SK-N-SH treated with all-trans-retinoic acid at 6 μM for 48 hours (cell line): ENCODE results near the gene EIF4G2.
A peak's percentile ranks its signal among the peaks of the same experiment; 100 is the strongest.

ENCODE experiments used
- ATAC-seq: fragments of 200-7000 bp; cut with Tn5 transposase; 3 replicates; pipeline ENCODE4 v1.9.1; 2020; ENCODE audit warnings: mild to moderate bottlenecking, moderate library complexity
- ARNTL ChIP-seq: fragments of 450-650 bp; formaldehyde crosslinking; IDR thresholded peaks from 2 replicates; pipeline ENCODE4 v1.5.0; 2020; ENCODE audit warnings: low read depth, mild to moderate bottlenecking, moderate library complexity, borderline replicate concordance
- BACH2 ChIP-seq: fragments of 250-450 bp; sonication (Bioruptor Pico); IDR thresholded peaks from 2 replicates; pipeline ENCODE4 v1.9.0; 2021; ENCODE audit warnings: mild to moderate bottlenecking, borderline replicate concordance
- CSDC2 ChIP-seq: fragments of 250-450 bp; sonication (Bioruptor Pico); IDR thresholded peaks from 2 replicates; pipeline ENCODE4 v1.5.0; 2020; ENCODE audit warnings: mild to moderate bottlenecking, moderate library complexity
- ESRRG ChIP-seq: fragments of 250-450 bp; sonication (Bioruptor Pico); IDR thresholded peaks from 2 replicates; pipeline ENCODE4 v1.6.1; 2021; ENCODE audit warnings: mild to moderate bottlenecking
- GLIS3 ChIP-seq: fragments of 250-450 bp; sonication (Bioruptor Pico); IDR thresholded peaks from 2 replicates; pipeline ENCODE4 v1.5.0; 2020; ENCODE audit warnings: mild to moderate bottlenecking, moderate library complexity
- OSR1 ChIP-seq: fragments of 250-450 bp; sonication (Bioruptor Pico); IDR thresholded peaks from 2 replicates; pipeline ENCODE4 v1.8.0; 2022; ENCODE audit warnings: moderate library complexity, mild to moderate bottlenecking, inconsistent platforms
- PPARA ChIP-seq: fragments of 250-450 bp; sonication (Bioruptor Pico); IDR thresholded peaks from 2 replicates; pipeline ENCODE4 v1.5.0; 2020; ENCODE audit warnings: mild to moderate bottlenecking, borderline replicate concordance
- RARB ChIP-seq: fragments of 250-450 bp; sonication (Bioruptor Pico); IDR thresholded peaks from 2 replicates; pipeline ENCODE4 v1.8.0; 2021; ENCODE audit warnings: mild to moderate bottlenecking, moderate library complexity
- SNAI2 ChIP-seq: fragments of 250-450 bp; sonication (Bioruptor Pico); IDR thresholded peaks from 2 replicates; pipeline ENCODE4 v1.5.0; 2020; ENCODE audit warnings: mild to moderate bottlenecking, moderate library complexity
- TCF4 ChIP-seq: fragments of 250-450 bp; sonication (Bioruptor Pico); IDR thresholded peaks from 2 replicates; pipeline ENCODE4 v1.8.0; 2021; ENCODE audit warnings: mild to moderate bottlenecking, moderate library complexity, borderline replicate concordance
- TOX ChIP-seq: fragments of 250-450 bp; sonication (Bioruptor Pico); IDR thresholded peaks from 2 replicates; pipeline ENCODE4 v1.8.0; 2021; ENCODE audit warnings: mild to moderate bottlenecking, moderate library complexity, borderline replicate concordance
- ZC3H10 ChIP-seq: fragments of 250-450 bp; sonication (Bioruptor Pico); IDR thresholded peaks from 2 replicates; pipeline ENCODE4 v1.5.1; 2021; ENCODE audit warnings: mild to moderate bottlenecking, moderate library complexity
- ZFP3 ChIP-seq: fragments of 250-450 bp; sonication (Bioruptor Pico); IDR thresholded peaks from 2 replicates; pipeline ENCODE4 v1.5.0; 2020; ENCODE audit warnings: mild to moderate bottlenecking, moderate library complexity
- ZFP30 ChIP-seq: fragments of 450-650 bp; formaldehyde crosslinking; IDR thresholded peaks from 2 replicates; pipeline ENCODE4 v1.5.0; 2022; ENCODE audit warnings: mild to moderate bottlenecking, moderate library complexity
- ZNF565 ChIP-seq: fragments of 450-650 bp; formaldehyde crosslinking; conservative IDR thresholded peaks from 2 replicates; pipeline ENCODE4 v1.5.0; 2020; ENCODE audit warnings: low read depth, mild to moderate bottlenecking, moderate library complexity
- ZNF70 ChIP-seq: fragments of 450-650 bp; formaldehyde crosslinking; IDR thresholded peaks from 2 replicates; pipeline ENCODE4 v1.5.0; 2020; ENCODE audit warnings: mild to moderate bottlenecking, moderate library complexity
- ZNF8 ChIP-seq: fragments of 450-650 bp; formaldehyde crosslinking; IDR thresholded peaks from 2 replicates; pipeline ENCODE4 v1.5.0; 2020; ENCODE audit warnings: mild to moderate bottlenecking, moderate library complexity
- TF ChIP-seq, protein P1 (sequence below): fragments of 250-450 bp; sonication (Bioruptor Pico); IDR thresholded peaks from 2 replicates; pipeline ENCODE4 v1.5.1; 2021; ENCODE audit warnings: mild to moderate bottlenecking, moderate library complexity
- TF ChIP-seq, protein P2 (sequence below): fragments of 250-450 bp; sonication (Bioruptor Pico); IDR thresholded peaks from 2 replicates; pipeline ENCODE4 v1.5.1; 2020; ENCODE audit warnings: low read depth, mild to moderate bottlenecking, moderate library complexity
- TF ChIP-seq, protein P3 (sequence below): fragments of 250-450 bp; sonication (Bioruptor Pico); IDR thresholded peaks from 2 replicates; pipeline ENCODE4 v1.8.0; 2020; ENCODE audit warnings: mild to moderate bottlenecking, moderate library complexity, borderline replicate concordance

Gene EIF4G2

DNA sequence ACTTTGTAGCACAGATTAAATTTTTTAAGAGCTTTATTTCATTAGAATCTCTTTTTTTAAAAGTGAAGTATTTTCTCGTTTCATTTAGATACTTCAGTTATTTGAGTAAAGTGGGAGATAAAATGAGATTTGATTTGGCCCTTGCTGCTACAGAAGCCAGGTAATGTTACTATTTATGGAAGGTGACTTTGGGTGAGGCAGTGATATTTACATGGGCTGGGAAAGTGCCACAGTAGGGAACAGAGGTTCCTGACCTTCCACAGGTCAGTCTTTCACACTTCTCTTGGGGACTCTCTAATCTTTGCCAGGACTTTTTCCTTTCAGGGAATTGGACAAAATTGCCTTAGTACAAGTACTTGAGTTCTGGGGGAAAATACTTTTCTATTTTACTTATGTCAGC, 37.3 kb downstream of the EIF4G2 start:
- ATAC-seq: no peak

DNA sequence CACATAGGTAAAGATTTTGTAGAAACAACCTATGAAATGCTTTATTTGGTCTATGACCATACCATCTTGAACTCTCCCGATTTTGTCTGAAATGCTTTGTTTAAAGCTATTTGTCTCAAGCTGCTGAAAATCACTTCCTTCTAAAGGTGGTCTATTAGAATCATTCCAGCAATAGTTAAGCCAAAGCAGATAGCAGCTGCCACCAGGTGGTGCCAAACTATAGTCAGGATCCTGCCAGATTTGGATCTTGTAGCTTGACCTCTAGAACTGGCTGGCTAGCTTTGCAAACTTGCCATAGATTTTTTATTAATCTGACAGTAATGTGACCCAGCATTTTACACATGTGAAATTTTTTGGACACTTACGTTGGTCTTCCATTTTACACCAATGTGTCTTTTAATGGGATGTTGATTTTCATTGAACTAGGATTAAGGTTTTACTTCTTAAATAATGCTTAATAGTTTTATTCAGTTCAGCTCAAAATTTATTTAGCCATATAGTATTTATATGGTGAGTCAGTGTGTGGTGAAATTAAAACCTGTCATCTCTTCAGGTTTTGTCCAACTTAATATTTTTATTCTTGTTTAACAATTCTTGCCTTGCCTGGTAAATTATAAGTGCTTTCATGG, 38.0 kb downstream of the EIF4G2 start:
- ATAC-seq: peak; percentile 88
- TF ChIP-seq ZNF70 (CRISPR knock-in tag) (no peak), TOX (CRISPR knock-in tag) (no peak), ESRRG (CRISPR knock-in tag) (no peak), OSR1 (CRISPR knock-in tag) (no peak), ZNF8 (CRISPR knock-in tag) (no peak), ZFP3 (CRISPR knock-in tag) (0 out of 2 replicates have a peak, but pooled peaks have one; percentile 28), CSDC2 (CRISPR knock-in tag) (no peak)
- TF ChIP-seq, protein P1, sequence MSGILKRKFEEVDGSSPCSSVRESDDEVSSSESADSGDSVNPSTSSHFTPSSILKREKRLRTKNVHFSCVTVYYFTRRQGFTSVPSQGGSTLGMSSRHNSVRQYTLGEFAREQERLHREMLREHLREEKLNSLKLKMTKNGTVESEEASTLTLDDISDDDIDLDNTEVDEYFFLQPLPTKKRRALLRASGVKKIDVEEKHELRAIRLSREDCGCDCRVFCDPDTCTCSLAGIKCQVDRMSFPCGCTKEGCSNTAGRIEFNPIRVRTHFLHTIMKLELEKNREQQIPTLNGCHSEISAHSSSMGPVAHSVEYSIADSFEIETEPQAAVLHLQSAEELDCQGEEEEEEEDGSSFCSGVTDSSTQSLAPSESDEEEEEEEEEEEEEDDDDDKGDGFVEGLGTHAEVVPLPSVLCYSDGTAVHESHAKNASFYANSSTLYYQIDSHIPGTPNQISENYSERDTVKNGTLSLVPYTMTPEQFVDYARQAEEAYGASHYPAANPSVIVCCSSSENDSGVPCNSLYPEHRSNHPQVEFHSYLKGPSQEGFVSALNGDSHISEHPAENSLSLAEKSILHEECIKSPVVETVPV (CRISPR knock-in tag): no peak
- TF ChIP-seq, protein P2, sequence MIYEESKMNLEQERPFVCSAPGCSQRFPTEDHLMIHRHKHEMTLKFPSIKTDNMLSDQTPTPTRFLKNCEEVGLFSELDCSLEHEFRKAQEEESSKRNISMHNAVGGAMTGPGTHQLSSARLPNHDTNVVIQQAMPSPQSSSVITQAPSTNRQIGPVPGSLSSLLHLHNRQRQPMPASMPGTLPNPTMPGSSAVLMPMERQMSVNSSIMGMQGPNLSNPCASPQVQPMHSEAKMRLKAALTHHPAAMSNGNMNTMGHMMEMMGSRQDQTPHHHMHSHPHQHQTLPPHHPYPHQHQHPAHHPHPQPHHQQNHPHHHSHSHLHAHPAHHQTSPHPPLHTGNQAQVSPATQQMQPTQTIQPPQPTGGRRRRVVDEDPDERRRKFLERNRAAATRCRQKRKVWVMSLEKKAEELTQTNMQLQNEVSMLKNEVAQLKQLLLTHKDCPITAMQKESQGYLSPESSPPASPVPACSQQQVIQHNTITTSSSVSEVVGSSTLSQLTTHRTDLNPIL (CRISPR knock-in tag): no peak

More for the DNA sequence above, 37.3 kb downstream of the EIF4G2 start:
- TF ChIP-seq ZNF70 (CRISPR knock-in tag) (no peak), ZC3H10 (CRISPR knock-in tag) (no peak), ZFP3 (CRISPR knock-in tag) (no peak), OSR1 (CRISPR knock-in tag) (no peak), ZNF8 (CRISPR knock-in tag) (no peak), RARB (CRISPR knock-in tag) (no peak), ZFP30 (CRISPR knock-in tag) (no peak), SNAI2 (CRISPR knock-in tag) (no peak), TOX (CRISPR knock-in tag) (no peak), ARNTL (CRISPR knock-in tag) (no peak), TCF4 (CRISPR knock-in tag) (no peak)
- TF ChIP-seq, protein P1 (CRISPR knock-in tag): no peak
- TF ChIP-seq, protein P2 (CRISPR knock-in tag): no peak
- TF ChIP-seq, all 23 proteins: peak for 0

DNA sequence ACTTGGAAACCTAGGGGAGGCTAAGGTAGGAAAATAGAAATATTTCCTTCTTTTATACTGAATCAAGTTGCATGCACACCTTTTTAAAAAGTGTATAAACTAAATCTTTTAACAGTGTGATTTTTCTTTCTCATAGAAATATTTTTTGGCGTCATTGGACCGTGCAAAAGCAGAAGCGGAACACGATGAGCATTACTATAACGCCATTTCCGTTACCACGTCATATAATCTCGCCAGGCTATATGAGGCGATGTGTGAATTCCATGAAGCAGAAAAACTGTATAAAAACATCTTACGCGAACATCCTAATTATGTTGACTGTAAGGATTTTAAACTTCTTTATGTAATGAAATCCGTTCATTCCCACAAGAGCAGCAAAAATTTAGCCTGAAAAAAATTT, 44.3 kb downstream of the EIF4G2 start:
- no peak for ATAC-seq
- TF ChIP-seq, protein P2 (CRISPR knock-in tag): no peak
- TF ChIP-seq ZNF565 (no peak), RARB (CRISPR knock-in tag) (no peak)

DNA sequence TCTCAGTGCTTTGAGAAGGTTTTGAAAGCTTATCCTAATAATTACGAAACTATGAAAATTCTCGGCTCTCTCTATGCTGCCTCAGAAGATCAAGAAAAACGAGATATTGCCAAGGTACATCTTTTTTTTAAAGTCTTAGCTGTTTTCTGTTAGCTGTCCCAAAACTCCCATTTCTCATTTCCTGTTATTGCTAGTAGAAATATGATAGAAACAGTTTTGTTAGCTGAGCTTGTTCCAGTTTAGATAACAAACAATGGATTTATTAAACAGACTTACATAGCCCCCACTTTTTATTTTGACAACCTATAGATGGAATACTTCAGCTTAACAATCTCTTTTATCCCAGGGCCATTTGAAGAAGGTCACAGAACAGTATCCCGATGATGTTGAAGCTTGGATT, 45.0 kb downstream of the EIF4G2 start:
- TF ChIP-seq ZNF70 (CRISPR knock-in tag) (no peak), ARNTL (CRISPR knock-in tag) (no peak), BACH2 (CRISPR knock-in tag) (no peak), ZFP30 (CRISPR knock-in tag) (no peak), PPARA (CRISPR knock-in tag) (no peak), TCF4 (CRISPR knock-in tag) (no peak), CSDC2 (CRISPR knock-in tag) (no peak), ZC3H10 (CRISPR knock-in tag) (no peak), TOX (CRISPR knock-in tag) (no peak), ZNF8 (CRISPR knock-in tag) (no peak), ZFP3 (CRISPR knock-in tag) (no peak), RARB (CRISPR knock-in tag) (no peak), GLIS3 (CRISPR knock-in tag) (no peak)
- TF ChIP-seq, protein P3, sequence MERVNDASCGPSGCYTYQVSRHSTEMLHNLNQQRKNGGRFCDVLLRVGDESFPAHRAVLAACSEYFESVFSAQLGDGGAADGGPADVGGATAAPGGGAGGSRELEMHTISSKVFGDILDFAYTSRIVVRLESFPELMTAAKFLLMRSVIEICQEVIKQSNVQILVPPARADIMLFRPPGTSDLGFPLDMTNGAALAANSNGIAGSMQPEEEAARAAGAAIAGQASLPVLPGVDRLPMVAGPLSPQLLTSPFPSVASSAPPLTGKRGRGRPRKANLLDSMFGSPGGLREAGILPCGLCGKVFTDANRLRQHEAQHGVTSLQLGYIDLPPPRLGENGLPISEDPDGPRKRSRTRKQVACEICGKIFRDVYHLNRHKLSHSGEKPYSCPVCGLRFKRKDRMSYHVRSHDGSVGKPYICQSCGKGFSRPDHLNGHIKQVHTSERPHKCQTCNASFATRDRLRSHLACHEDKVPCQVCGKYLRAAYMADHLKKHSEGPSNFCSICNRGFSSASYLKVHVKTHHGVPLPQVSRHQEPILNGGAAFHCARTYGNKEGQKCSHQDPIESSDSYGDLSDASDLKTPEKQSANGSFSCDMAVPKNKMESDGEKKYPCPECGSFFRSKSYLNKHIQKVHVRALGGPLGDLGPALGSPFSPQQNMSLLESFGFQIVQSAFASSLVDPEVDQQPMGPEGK (CRISPR knock-in tag): no peak
- ATAC-seq: no peak
